Kidney (tissue), 14 donors: Measurements from ENCODE around the gene ALDH1B1. TPM values are rescaled to one million over a fixed set of nuclear protein-coding genes. Genes with fewer than 3 reads are reported as not detected.

Experiments used
- DNase-seq, 5 donors: peaks; one replicate each; pipeline ENCODE4 v3.0.0-alpha.2; 2013 to 2020
- FAIRE-seq: peaks from 2 replicates; lab custom pipeline; 2012; peaks lifted over from hg19 to GRCh38; lab: Jason Lieb, UNC
- H3K27ac ChIP-seq, 2 donors: one replicate each; pipeline ENCODE4 v1.7.0; 2013; ENCODE audit warnings: low read depth in 2 of 2, low read length in 2 of 2, inconsistent platforms in 1 of 2
- H3K27me3 ChIP-seq: one replicate; pipeline ENCODE4 v1.7.1; 2013; ENCODE audit warnings: low read length, inconsistent platforms; ENCODE audit not compliant: control insufficient read depth, insufficient read depth
- H3K36me3 ChIP-seq, 3 donors: one replicate each; pipeline versions ENCODE4 v1.7.0 to v1.7.1; 2013; ENCODE audit warnings: low read length in 3 of 3, control low read depth in 1 of 3, inconsistent platforms in 1 of 3; ENCODE audit not compliant: insufficient read depth in 3 of 3, control insufficient read depth in 2 of 3
- H3K4me1 ChIP-seq, 3 donors: one replicate each; pipeline versions ENCODE4 v1.7.0 to v1.7.1; 2013; ENCODE audit warnings: low read length in 3 of 3, inconsistent platforms in 1 of 3, low read depth in 1 of 3; ENCODE audit not compliant: control insufficient read depth in 2 of 3, insufficient read depth in 2 of 3
- H3K4me3 ChIP-seq, 3 donors: one replicate each; pipeline versions ENCODE4 v1.7.0 to v1.8.1; 2013; ENCODE audit warnings: low read length in 3 of 3, control low read depth in 1 of 3, inconsistent platforms in 1 of 3
- H3K9ac ChIP-seq, 3 donors: one replicate each; pipeline versions ENCODE4 v1.7.0 to v1.7.1; 2013; ENCODE audit warnings: low read length in 3 of 3, control low read depth in 1 of 3, inconsistent platforms in 1 of 3
- H3K9me3 ChIP-seq, 3 donors: one replicate each; pipeline versions ENCODE4 v1.7.0 to v1.7.1; 2013; ENCODE audit warnings: low read length in 3 of 3, control low read depth in 1 of 3, inconsistent platforms in 1 of 3; ENCODE audit not compliant: control insufficient read depth in 2 of 3, insufficient read depth in 1 of 3
- intact Hi-C: fragments of 100-400 bp; cut with DNase I; formaldehyde crosslinking; loops from one replicate; pipeline ENCODE4 v1.11.1; 2022
- polyA plus RNA-seq: library from polyadenylated mRNA; stranded (reverse); fragments of 350-450 nt; fragmentation: Illumina TruSeq; extraction: RNeasy Lipid Tissue Mini Kit (QIAGEN cat#74804); gene quantifications from one replicate; pipeline ENCODE4 v1.2.3, GENCODE V29; 2014; ENCODE audit warnings: low read depth, low replicate concordance; ENCODE audit not compliant: insufficient read depth
- total RNA-seq: library from RNA; stranded (reverse); fragmentation: NEBNext Ultra II Directional; extraction: Animal tissue kit (Norgen Biotek cat#: 25700); gene quantifications from one replicate; pipeline ENCODE4 v1.2.1, GENCODE V29; 2021
- TF ChIP-seq, protein P1 (sequence below): IDR thresholded peaks from 3 replicates; pipeline ENCODE4 v1.5.1; 2012; ENCODE audit warnings: mild to moderate bottlenecking, moderate library complexity, borderline replicate concordance; ENCODE audit not compliant: insufficient read depth; ENCODE audit errors: extremely low read depth
- donor health status: control.
- donor health status: control.
- donor health status: control.
- donor health status: control.
- donor health status: control.
- donor health status: DM: yes; HTN: yes; CAD: no.
- donor health status: Normal renal cell carcinoma (clear cell type).

Gene ALDH1B1
- total and polyA plus RNA-seq, 2 donors from 2014 or later, result 37.7 to 74.7 TPM

DNA sequence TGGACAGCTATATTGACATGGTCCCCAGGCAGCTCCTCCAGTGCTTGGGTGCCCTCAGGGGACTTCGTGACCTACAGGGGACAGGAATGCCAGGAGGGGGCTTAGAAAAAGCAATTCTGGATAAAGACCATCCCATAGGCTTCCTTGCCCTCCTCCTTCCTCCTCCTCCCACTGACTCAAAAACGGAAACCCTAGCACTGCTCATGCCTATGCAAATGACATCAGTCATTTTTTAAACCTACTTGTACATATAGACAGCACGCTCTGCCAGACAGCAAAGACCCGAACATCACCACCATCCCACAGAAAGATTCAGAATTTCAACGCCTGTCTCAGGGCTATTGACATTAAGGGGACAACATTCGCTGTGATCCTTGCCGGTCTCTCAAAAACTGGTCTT, 20.8 kb downstream of the ALDH1B1 start:
- FAIRE-seq (no peak), DNase-seq (peak in 1 of 5 donors; percentile 25)
- H3K9me3 ChIP-seq, result no peaks in the 10 kb centered on the region
- TF ChIP-seq, protein P1, sequence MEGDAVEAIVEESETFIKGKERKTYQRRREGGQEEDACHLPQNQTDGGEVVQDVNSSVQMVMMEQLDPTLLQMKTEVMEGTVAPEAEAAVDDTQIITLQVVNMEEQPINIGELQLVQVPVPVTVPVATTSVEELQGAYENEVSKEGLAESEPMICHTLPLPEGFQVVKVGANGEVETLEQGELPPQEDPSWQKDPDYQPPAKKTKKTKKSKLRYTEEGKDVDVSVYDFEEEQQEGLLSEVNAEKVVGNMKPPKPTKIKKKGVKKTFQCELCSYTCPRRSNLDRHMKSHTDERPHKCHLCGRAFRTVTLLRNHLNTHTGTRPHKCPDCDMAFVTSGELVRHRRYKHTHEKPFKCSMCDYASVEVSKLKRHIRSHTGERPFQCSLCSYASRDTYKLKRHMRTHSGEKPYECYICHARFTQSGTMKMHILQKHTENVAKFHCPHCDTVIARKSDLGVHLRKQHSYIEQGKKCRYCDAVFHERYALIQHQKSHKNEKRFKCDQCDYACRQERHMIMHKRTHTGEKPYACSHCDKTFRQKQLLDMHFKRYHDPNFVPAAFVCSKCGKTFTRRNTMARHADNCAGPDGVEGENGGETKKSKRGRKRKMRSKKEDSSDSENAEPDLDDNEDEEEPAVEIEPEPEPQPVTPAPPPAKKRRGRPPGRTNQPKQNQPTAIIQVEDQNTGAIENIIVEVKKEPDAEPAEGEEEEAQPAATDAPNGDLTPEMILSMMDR, result no peak
- no peak overlapping the region for H3K27ac ChIP-seq
- H3K36me3 ChIP-seq, result no peaks in the 10 kb centered on the region
- H3K27me3 ChIP-seq, result no peaks in the 10 kb centered on the region
- intact Hi-C loops, result no loop called here
- no peak overlapping the region for H3K4me3 ChIP-seq
- H3K4me1 ChIP-seq, result no peaks in the 10 kb centered on the region
- H3K9ac ChIP-seq, result no peak overlapping the region

DNA sequence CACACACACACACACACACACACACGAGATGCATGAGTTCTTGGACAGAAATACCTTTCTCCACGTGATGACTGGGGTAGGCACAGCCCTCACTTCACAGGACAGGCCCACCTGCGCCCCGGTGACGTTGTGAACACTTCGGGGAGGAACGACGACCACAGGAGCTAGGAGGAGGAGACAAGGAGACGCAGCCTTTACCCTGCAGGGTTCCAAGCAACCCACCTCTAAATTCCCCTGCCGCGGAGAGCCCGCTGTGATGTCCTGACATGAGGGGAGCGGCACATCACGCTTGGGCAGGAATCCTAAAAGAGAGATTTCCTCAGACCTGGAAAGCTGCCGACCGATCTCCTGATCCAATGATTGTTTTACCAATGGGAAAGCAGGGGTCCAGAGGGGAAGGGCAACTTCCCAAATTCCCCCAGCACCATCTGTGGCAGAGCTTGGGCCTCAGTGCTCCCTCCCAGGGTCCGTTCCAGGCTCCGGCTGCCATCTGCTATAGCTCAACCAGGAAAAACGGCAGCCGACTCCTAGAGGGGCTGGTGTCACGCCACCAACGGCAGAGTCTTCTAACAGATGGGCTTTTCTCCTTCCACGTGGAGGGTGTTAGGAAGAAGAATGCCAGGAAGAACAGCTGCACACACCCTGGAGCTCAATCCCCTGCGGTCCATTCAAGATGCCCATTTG, 21.7 kb downstream of the ALDH1B1 start:
- peak in 1 of 5 donors; percentile 53 for DNase-seq
- Histone ChIP-seq H3K9ac (no peak overlapping the region), H3K27me3 (no peaks in the 10 kb centered on the region), H3K4me3 (no peak overlapping the region), H3K36me3 (no peaks in the 10 kb centered on the region), H3K4me1 (no peaks in the 10 kb centered on the region), H3K9me3 (no peaks in the 10 kb centered on the region), H3K27ac (no peak overlapping the region)
- intact Hi-C loops, result no loop called here
- TF ChIP-seq, protein P1, result no peak
- FAIRE-seq, result no peak

DNA sequence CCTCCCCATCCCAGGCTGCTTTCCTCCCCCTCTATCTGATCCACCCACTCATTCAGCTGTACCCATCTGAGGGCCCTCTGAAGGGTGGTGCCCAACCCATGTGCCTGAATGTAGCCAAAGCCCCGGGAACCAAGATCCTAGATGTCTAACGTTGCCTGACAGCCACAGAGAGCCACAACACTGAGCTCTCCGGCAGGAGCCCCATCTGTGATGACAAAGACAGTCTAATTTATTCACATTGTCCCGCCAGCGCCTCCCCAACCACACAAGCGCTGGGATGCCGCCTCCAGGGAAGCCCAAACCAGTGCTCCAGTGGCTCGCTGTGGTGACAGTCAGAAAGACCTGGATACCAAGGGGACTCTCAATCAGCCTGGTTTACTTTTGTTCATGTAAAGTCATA, 23.4 kb downstream of the ALDH1B1 start:
- H3K4me3 ChIP-seq, result no peak overlapping the region
- no peak overlapping the region for H3K9ac ChIP-seq
- H3K27ac ChIP-seq, result no peak overlapping the region
- TF ChIP-seq, protein P1, result no peak
- DNase-seq, result no peak
- intact Hi-C loops, result no loop called here
- no peaks in the 10 kb centered on the region for H3K27me3 ChIP-seq
- H3K9me3 ChIP-seq, result no peaks in the 10 kb centered on the region
- H3K36me3 ChIP-seq, result no peaks in the 10 kb centered on the region
- no peak for FAIRE-seq
- H3K4me1 ChIP-seq, result no peaks in the 10 kb centered on the region
